K562 (cell line): ENCODE measurements around the gene PEPD. TPM values are rescaled to one million over a fixed set of nuclear protein-coding genes. Genes with fewer than 3 reads are reported as not detected.

Experiments
- ATAC-seq: fragments of 200-7000 bp; cut with Tn5 transposase; 3 replicates; pipeline ENCODE4 v1.9.1; 2020; ENCODE audit warnings: moderate library complexity
- BruUV-seq: library from RNA; stranded (reverse); fragments of 400-500 nt; replicated peaks from 2 replicates; lab custom pipeline; 2021; lab: Mats Ljungman, UMichigan
- CTCF ChIA-PET: fragments of 300-600 bp; formaldehyde crosslinking; extraction: SDS; loops from one replicate; lab custom pipeline; 2021; ENCODE audit warnings: low intra/inter-chr PET ratio; lab: Yijun Ruan, JAX
- POLR2A ChIA-PET: fragments of 300-600, 350-650 bp; sonication (Branson Sonifier 250); formaldehyde crosslinking; extraction: SDS; loops from one replicate; lab custom pipeline; 2021; ENCODE audit warnings: antibody characterized with exemption, inconsistent platforms; lab: Yijun Ruan, JAX
- DNase-seq, 4 experiments: peaks; one replicate each; pipeline versions ENCODE4 v3.0.0 to v3.0.0-alpha.2; 2011 to 2018; ENCODE audit warnings: low spot score in 3 of 4, mixed read lengths in 3 of 4; ENCODE audit errors: extremely low read depth in 1 of 4
- FAIRE-seq: peaks from 2 replicates; lab custom pipeline; 2011; peaks lifted over from hg19 to GRCh38; lab: Jason Lieb, UNC
- H2AFZ ChIP-seq: 2 replicates; pipeline ENCODE4 v1.6.0; 2011; ENCODE audit warnings: low read depth, low read length, control low read depth, inconsistent platforms
- H3K27ac ChIP-seq: fragments of 200-600 bp; 3 replicates; pipeline ENCODE4 v1.8.0; 2011; ENCODE audit warnings: low read depth, mild to moderate bottlenecking, control low read depth, inconsistent platforms, low read length, moderate library complexity, mixed read lengths; ENCODE audit errors: extremely low read depth
- H3K27me3 ChIP-seq, 2 experiments: fragments of 300-600 bp in 1 of 2; 2 replicates in 1 of 2; 3 replicates in 1 of 2; pipeline versions ENCODE4 v1.6.0 to v1.8.0; 2011; ENCODE audit warnings: inconsistent platforms in 2 of 2, low read length in 2 of 2, mild to moderate bottlenecking in 1 of 2, mixed read lengths in 1 of 2, moderate library complexity in 1 of 2; ENCODE audit not compliant: control insufficient read depth in 2 of 2, insufficient read depth in 2 of 2
- H3K36me3 ChIP-seq: fragments of 300-600 bp; 3 replicates; pipeline ENCODE4 v1.8.0; 2011; ENCODE audit warnings: mild to moderate bottlenecking, low read length, inconsistent platforms; ENCODE audit not compliant: control insufficient read depth, insufficient read depth
- H3K4me1 ChIP-seq, 2 experiments: fragments of 200-600 bp in 1 of 2; replicated peaks in 1 of 2; 2 replicates in 1 of 2; 3 replicates in 1 of 2; pipeline versions ENCODE4 v1.5.1 to v1.8.0; 2011; ENCODE audit warnings: inconsistent platforms in 2 of 2, low read length in 2 of 2, mild to moderate bottlenecking in 1 of 2, mixed read lengths in 1 of 2, moderate library complexity in 1 of 2; ENCODE audit not compliant: control insufficient read depth in 2 of 2, insufficient read depth in 2 of 2
- H3K4me2 ChIP-seq: 2 replicates; pipeline ENCODE4 v1.6.1; 2011; ENCODE audit warnings: low read length, control low read depth, inconsistent platforms, mixed read lengths; ENCODE audit not compliant: insufficient read depth
- H3K4me3 ChIP-seq: fragments of 200-600 bp; sonication (generic), shearing (Covaris generic); 2 replicates; pipeline ENCODE4 v1.5.1; 2016; ENCODE audit warnings: control low read depth, inconsistent platforms
- H3K79me2 ChIP-seq: fragments of 200-600 bp; 3 replicates; pipeline ENCODE4 v1.8.0; 2011; ENCODE audit warnings: low read length, inconsistent platforms; ENCODE audit not compliant: control insufficient read depth, insufficient read depth
- H3K9ac ChIP-seq, 2 experiments: 2 replicates each; pipeline versions ENCODE4 v1.6.0 to v1.6.1; 2011; ENCODE audit warnings: low read depth in 2 of 2, low read length in 2 of 2, control low read depth in 1 of 2, inconsistent platforms in 1 of 2, mild to moderate bottlenecking in 1 of 2, mixed read lengths in 1 of 2; ENCODE audit not compliant: insufficient read depth in 1 of 2
- H3K9me1 ChIP-seq: one replicate; pipeline ENCODE4 v1.6.0; 2011; ENCODE audit warnings: inconsistent platforms, mild to moderate bottlenecking, low read length, moderate library complexity; ENCODE audit not compliant: control insufficient read depth, insufficient read depth
- H3K9me3 ChIP-seq: replicated peaks from 2 replicates; pipeline ENCODE4 v1.5.1; 2011; ENCODE audit warnings: low read depth, low read length, inconsistent platforms; ENCODE audit not compliant: control insufficient read depth, insufficient read depth
- H4K20me1 ChIP-seq: replicated peaks from 2 replicates; pipeline ENCODE4 v1.6.1; 2011; ENCODE audit warnings: low read length, inconsistent platforms, mixed read lengths; ENCODE audit not compliant: control insufficient read depth, insufficient read depth
- ILF3 ChIP-seq: fragments of 450-650 bp; IDR thresholded peaks from 2 replicates; pipeline ENCODE4 v1.6.1; 2018; ENCODE audit warnings: antibody characterized with exemption, mild to moderate bottlenecking, moderate library complexity, borderline replicate concordance
- KDM2B ChIP-seq: fragments of 250-450 bp; sonication (Bioruptor Pico); IDR thresholded peaks from 2 replicates; pipeline ENCODE4 v1.8.0; 2021; ENCODE audit warnings: mild to moderate bottlenecking, moderate library complexity
- PHB ChIP-seq: fragments of 250-450 bp; sonication (Bioruptor Pico); IDR thresholded peaks from 2 replicates; pipeline ENCODE4 v1.5.0; 2021
- ZFP36 ChIP-seq: fragments of 150-350 bp; IDR thresholded peaks from 2 replicates; pipeline ENCODE4 v1.6.1; 2018; ENCODE audit warnings: low read length, low read depth; ENCODE audit not compliant: partially characterized antibody
- ZNF12 ChIP-seq: sonication (generic); formaldehyde crosslinking; IDR thresholded peaks from 2 replicates; pipeline ENCODE4 v1.4.0; 2020; ENCODE audit warnings: mild to moderate bottlenecking, missing genetic modification reagents
- ZNF740 ChIP-seq, 3 experiments: fragments of 200-800 bp in 1 of 3; sonication (Bioruptor generic) in 1 of 3; sonication (generic) in 1 of 3; formaldehyde crosslinking in 1 of 3; IDR thresholded peaks; 2 replicates each; pipeline versions ENCODE4 v1.6.1 to v1.8.0; 2016 to 2022; ENCODE audit warnings: mild to moderate bottlenecking in 2 of 3, missing compliant biosample characterization in 2 of 3, missing genetic modification characterization in 2 of 3, missing genetic modification reagents in 1 of 3
- WGBS: fragments of 100-300 bp; shearing (Covaris generic); methylation state at CpG from one replicate; pipeline ENCODE4 v1.1.6; 2016; ENCODE audit warnings: low coverage, mixed read lengths; ENCODE audit not compliant: insufficient coverage; ENCODE audit errors: missing lambda C conversion rate; 5-methylcytosine and 5-hydroxymethylcytosine counted together
- in situ Hi-C: fragments of 300-500 bp; cut with MboI; formaldehyde crosslinking; loops from 4 replicates; pipeline ENCODE4 v1.15.0; 2018; ENCODE audit warnings: inconsistent platforms, mixed read lengths
- intact Hi-C: fragments of 100-400 bp; cut with micrococcal nuclease; formaldehyde crosslinking; loops from 2 replicates; pipeline ENCODE4 v1.14.2; 2022
- polyA plus RNA-seq, 8 experiments: library from polyadenylated mRNA; depleted of rRNA in 4 of 8; stranded (reverse) in 5 of 8; unstranded in 3 of 8; fragments of >200 nt; fragmentation: Nextera tagmentation in 2 of 8; fragmentation: Illumina TruSeq in 1 of 8; extraction: Ambion mirVana in 2 of 8; extraction: Trizol in 1 of 8; gene quantifications; 2 replicates each; pipeline versions ENCODE4 v1.2.1 to v1.2.3, GENCODE V29; 2011 to 2014; ENCODE audit warnings: inconsistent platforms in 1 of 8, missing spikeins in 1 of 8
- total RNA-seq, 7 experiments: library from RNA; depleted of rRNA in 6 of 7; stranded (reverse); fragments of >200 nt in 6 of 7; fragmentation: Illumina TruSeq in 2 of 7; extraction: Trizol in 2 of 7; gene quantifications; 2 replicates each; pipeline versions ENCODE4 v1.2.1 to v1.2.3, GENCODE V29; 2011 to 2021; ENCODE audit warnings: low replicate concordance in 1 of 7

PEPD gene
- total and polyA plus RNA-seq, 9 of the 15 experiments (the other 6 are each of a cell fraction or from before 2014, with no cell fraction given) = 1.3 to 19.2 (median 16.0) TPM

GRCh38 chr19:33422369-33423180 lies 99.0 kb downstream of the PEPD start:
- in situ Hi-C loops = loop anchor here (5.0 kb wide), 1 partner anchor 350 kb away; no protein-coding TSS in a partner anchor
- TF ChIP-seq ZFP36 = no peak
- no peak for TF ChIP-seq ZNF12
- TF ChIP-seq ZNF740 (CRISPR knock-in tag; IDR thresholded peaks at IDR 0.05) = no peak
- no peak for TF ChIP-seq ZNF740 (tag; IDR thresholded peaks at IDR 0.05)
- TF ChIP-seq KDM2B (CRISPR knock-in tag) = no peak
- no peak for TF ChIP-seq PHB (CRISPR knock-in tag)
- TF ChIP-seq ILF3 = no peak

More at GRCh38 chr19:33422369-33423180, 99.0 kb downstream of the PEPD start:
- Histone ChIP-seq H4K20me1 (peaks cover 9% of the 10 kb centered on the region; the same call in 1 of the 2 replicates), H3K9me1 (no peaks in the 10 kb centered on the region), H3K27me3 (peaks cover 0 to 25% of the 10 kb centered on the region in 2 experiments; a peak in 2 of 5 replicates), H3K4me3 (no peak overlapping the region), H3K36me3 (no peaks in the 10 kb centered on the region), H3K4me1 (no peaks in the 10 kb centered on the region), H2AFZ (no peak overlapping the region), H3K79me2 (no peaks in the 10 kb centered on the region), H3K9me3 (no peaks in the 10 kb centered on the region), H3K27ac (no peak overlapping the region), H3K9ac (no peak overlapping the region), H3K4me2 (no peak overlapping the region)
- FAIRE-seq (no peak), ATAC-seq (no peak), DNase-seq (no peak)
- CTCF ChIA-PET = no interaction called here
- no TSS peak for BruUV-seq
- intact Hi-C loops = no loop called here
- 2% methylated on average over 3 of the region's 3 CpGs for WGBS
- POLR2A ChIA-PET = interaction anchor here (0.6 kb wide), 1 partner anchor 208 kb away, joined by 3 read pairs; no protein-coding TSS in a partner anchor
